ENCODE results near the gene CROCC.
"Not testable (repeated sequence)": the region's sequence is repeated elsewhere in the genome, so short reads cannot be mapped to it uniquely, and the experiment has no call there.

Gene CROCC

GRCh38 chr1:16931206-16931934 lies 9.6 kb downstream of the CROCC start:
- in situ Hi-C loops (cut with MboI; ENCODE audit: low pct_unique_long_range_greater_than_20kb, low sequenced_read_pairs, unreplicated experiment) = not testable (repeated sequence)
- peak; percentile 14 for DNase-seq (ENCODE audit: low spot score)

GRCh38 chr1:16933945-16934344 lies 12.2 kb downstream of the CROCC start:
- DNase-seq (ENCODE audit: low spot score) = not testable (repeated sequence)

DNA sequence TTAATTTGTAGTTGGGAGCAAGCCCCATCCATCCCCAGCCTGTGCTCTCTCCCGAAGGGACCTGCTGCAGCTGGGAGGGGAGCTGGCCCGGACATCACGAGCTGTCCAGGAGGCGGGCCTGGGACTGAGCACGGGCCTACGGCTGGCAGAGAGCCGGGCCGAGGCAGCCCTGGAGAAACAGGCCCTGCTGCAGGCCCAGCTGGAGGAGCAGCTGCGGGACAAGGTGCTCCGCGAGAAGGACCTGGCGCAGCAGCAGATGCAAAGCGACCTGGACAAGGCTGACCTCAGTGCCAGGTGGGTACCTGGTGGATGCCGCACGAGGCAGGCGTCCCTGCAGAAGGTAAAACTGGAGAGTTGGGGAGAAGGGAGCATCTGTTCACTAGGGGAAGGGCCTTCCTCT lies 14.8 kb downstream of the CROCC start:
- DNase-seq (ENCODE audit: low spot score); in situ Hi-C loops (cut with MboI; ENCODE audit: low pct_unique_long_range_greater_than_20kb, low sequenced_read_pairs, unreplicated experiment): not testable (repeated sequence)

More at GRCh38 chr1:16933945-16934344, 12.2 kb downstream of the CROCC start:
- in situ Hi-C loops (cut with MboI; ENCODE audit: low pct_unique_long_range_greater_than_20kb, low sequenced_read_pairs, unreplicated experiment) = not testable (repeated sequence)

DNA sequence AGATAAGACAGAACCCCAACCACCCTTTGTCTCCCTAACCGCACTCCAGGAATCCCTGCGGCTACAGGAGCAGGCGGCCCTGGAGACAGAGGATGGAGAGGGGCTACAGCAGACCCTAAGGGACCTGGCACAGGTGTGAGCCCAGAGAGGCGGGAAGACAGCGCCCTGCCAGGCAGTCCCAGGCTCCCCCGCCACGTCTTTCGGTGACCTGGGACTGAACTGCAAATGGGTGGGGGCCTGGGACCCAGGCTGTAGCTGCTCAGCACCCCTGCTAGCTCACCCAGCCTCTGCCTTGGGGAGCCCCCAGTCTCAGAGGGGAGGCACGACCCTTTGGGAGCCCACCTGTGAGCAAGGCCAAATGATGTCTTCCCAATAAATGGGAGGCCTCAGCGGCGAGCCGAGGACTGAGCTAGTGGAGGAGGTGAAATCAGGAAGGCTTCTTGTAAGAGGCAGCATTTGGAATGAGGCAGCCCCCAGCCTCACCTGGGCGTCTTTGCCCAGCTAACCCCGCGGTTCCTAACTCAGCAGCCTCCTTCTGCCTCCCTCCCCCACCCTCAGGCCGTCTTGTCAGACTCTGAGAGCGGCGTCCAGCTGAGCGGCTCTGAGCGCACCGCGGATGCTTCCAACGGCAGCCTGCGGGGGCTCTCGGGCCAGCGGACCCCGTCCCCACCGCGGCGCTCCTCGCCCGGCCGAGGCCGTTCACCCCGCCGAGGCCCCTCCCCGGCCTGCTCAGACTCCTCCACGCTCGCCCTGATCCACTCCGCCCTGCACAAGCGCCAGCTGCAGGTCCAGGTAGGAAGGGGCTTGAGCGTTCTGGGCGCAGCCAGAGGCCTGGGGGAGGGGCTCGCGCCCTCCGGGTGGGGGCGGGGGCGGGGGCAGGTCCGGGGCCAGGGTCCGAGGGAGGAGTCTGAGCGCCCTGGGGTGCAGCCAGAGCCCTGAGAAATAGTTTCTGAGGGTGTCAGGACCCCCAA lies 16.9 kb downstream of the CROCC start:
- no peak for DNase-seq (ENCODE audit: low spot score)
- TF ChIP-seq CTCF (IDR thresholded peaks at IDR 0.05; ENCODE audit: extremely low read depth, insufficient read depth, missing control alignments) = no peak
- in situ Hi-C loops (cut with MboI; ENCODE audit: low pct_unique_long_range_greater_than_20kb, low sequenced_read_pairs, unreplicated experiment) = no loop called here

- in situ Hi-C loops (cut with MboI; ENCODE audit: low pct_unique_long_range_greater_than_20kb, low sequenced_read_pairs, unreplicated experiment); DNase-seq (ENCODE audit: low spot score): not testable (repeated sequence)
Observed at GRCh38 chr1:16939386-16940180, 17.9 kb downstream of the CROCC start.

GRCh38 chr1:16944038-16944437 lies 22.3 kb downstream of the CROCC start:
- TF ChIP-seq CTCF (IDR thresholded peaks at IDR 0.05; ENCODE audit: extremely low read depth, insufficient read depth, missing control alignments) = no peak

GRCh38 chr1:16945512-16945911 lies 23.8 kb downstream of the CROCC start:
- in situ Hi-C loops (cut with MboI; ENCODE audit: low pct_unique_long_range_greater_than_20kb, low sequenced_read_pairs, unreplicated experiment) = loop anchor here (5.0 kb wide), 1 partner anchor 323 kb away; no protein-coding TSS in a partner anchor
- not testable (repeated sequence) for DNase-seq (ENCODE audit: low spot score)

More at GRCh38 chr1:16944038-16944437, 22.3 kb downstream of the CROCC start:
- in situ Hi-C loops (cut with MboI; ENCODE audit: low pct_unique_long_range_greater_than_20kb, low sequenced_read_pairs, unreplicated experiment) = no loop called here
- no peak for DNase-seq (ENCODE audit: low spot score)

- DNase-seq (ENCODE audit: low spot score) = not testable (repeated sequence)
- in situ Hi-C loops (cut with MboI; ENCODE audit: low pct_unique_long_range_greater_than_20kb, low sequenced_read_pairs, unreplicated experiment) = loop anchor here (5.0 kb wide), 1 partner anchor 324 kb away; no protein-coding TSS in a partner anchor
Observed at GRCh38 chr1:16946185-16946584, 24.5 kb downstream of the CROCC start.

DNA sequence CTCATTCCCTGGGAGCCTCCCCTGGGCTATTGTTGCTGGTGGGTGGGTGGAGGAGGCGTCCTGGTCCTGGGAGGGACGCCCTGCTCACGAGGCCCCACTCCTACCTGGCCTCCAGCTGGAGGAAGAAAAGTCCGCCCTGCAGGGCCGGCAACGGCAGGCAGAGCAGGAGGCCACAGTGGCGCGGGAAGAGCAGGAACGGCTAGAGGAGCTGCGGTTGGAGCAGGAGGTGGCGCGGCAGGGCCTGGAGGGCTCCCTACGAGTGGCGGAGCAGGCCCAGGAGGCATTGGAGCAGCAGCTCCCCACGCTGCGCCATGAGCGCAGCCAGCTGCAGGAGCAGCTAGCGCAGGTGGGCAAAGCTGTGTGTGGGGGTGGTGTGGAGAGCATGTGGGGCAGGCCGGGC lies 24.9 kb downstream of the CROCC start:
- TF ChIP-seq CTCF (IDR thresholded peaks at IDR 0.05; ENCODE audit: extremely low read depth, insufficient read depth, missing control alignments) = no peak
- in situ Hi-C loops (cut with MboI; ENCODE audit: low pct_unique_long_range_greater_than_20kb, low sequenced_read_pairs, unreplicated experiment) = loop anchor here (5.0 kb wide), 1 partner anchor 324 kb away; no protein-coding TSS in a partner anchor
- no peak for DNase-seq (ENCODE audit: low spot score)

DNA sequence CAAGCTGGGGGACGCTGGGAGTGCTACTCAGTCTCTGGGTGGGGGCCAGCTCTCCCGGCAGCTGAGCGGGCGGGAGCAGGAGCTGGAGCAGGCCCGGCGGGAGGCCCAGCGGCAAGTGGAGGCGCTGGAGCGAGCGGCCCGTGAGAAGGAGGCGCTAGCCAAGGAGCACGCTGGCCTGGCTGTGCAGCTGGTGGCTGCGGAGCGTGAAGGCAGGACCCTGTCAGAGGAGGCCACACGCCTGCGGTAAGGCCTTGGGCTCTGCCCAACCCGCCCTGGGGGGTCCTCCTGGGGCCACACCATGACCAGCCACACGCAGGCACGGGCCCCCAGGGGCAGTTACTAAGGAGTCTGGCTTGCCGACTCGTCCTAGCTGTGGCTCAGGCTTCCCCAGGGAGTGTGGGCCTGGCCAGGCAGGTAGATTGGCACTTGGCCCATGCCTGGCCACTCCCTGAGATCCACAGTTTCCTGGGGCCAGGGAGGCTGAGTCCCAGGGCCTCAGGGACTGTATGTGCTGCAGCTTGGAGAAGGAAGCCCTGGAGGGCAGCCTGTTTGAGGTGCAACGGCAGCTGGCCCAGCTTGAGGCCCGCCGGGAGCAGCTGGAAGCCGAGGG lies 26.7 kb downstream of the CROCC start:
- DNase-seq (ENCODE audit: low spot score) = not testable (repeated sequence)
- in situ Hi-C loops (cut with MboI; ENCODE audit: low pct_unique_long_range_greater_than_20kb, low sequenced_read_pairs, unreplicated experiment) = loop anchor here (5.0 kb wide), 1 partner anchor 326 kb away; no protein-coding TSS in a partner anchor

GRCh38 chr1:16949026-16949425 lies 27.3 kb downstream of the CROCC start:
- in situ Hi-C loops (cut with MboI; ENCODE audit: low pct_unique_long_range_greater_than_20kb, low sequenced_read_pairs, unreplicated experiment) = loop anchor here (5.0 kb wide), 1 partner anchor 327 kb away; no protein-coding TSS in a partner anchor
- DNase-seq (ENCODE audit: low spot score) = not testable (repeated sequence)

DNA sequence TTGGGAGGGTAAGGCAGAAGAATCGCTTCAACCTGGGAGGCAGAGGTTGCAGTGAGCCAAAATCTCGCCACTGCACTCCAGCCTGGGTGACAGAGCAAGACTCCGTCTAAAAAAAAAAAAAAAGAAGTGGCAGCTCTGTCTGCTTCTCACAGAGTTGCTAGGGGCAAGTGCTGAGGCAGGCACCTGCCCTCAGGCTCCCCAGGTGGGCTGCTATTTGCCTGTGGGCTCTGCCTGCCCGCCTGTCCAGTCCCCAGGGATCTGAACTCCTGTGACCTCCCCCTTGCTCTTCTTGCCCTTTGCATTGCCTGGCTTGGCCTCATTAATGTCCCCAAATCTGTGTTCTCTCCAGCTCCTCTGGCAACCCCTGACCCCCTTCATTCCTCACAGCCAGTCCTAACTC lies 30.6 kb downstream of the CROCC start:
- in situ Hi-C loops (cut with MboI; ENCODE audit: low pct_unique_long_range_greater_than_20kb, low sequenced_read_pairs, unreplicated experiment); DNase-seq (ENCODE audit: low spot score): not testable (repeated sequence)

Measured in GM13977 (cell line).